Neutrophil (primary cell): ENCODE data around the gene EAF1.
"Not testable (repeated sequence)": the region's sequence is repeated elsewhere in the genome, so short reads cannot be mapped to it uniquely, and the experiment has no call there.

ENCODE experiments used
- H3K27ac ChIP-seq: fragments of 200-600 bp; sonication (generic); 2 replicates; pipeline ENCODE4 v1.5.1; 2016; ENCODE audit warnings: mild to moderate bottlenecking, moderate library complexity
- H3K27me3 ChIP-seq: fragments of 200-600 bp; sonication (generic); 2 replicates; pipeline ENCODE4 v1.6.0; 2016; ENCODE audit warnings: mild to moderate bottlenecking
- H3K36me3 ChIP-seq: fragments of 200-600 bp; sonication (generic); 2 replicates; pipeline ENCODE4 v1.5.1; 2017
- H3K4me1 ChIP-seq, 2 experiments: fragments of 200-600 bp in 1 of 2; sonication (generic) in 1 of 2; 1 replicate in 1 of 2; 2 replicates in 1 of 2; pipeline versions ENCODE4 v1.5.1 to v1.6.1; 2013 to 2016; ENCODE audit warnings: low read depth in 1 of 2, low read length in 1 of 2, mild to moderate bottlenecking in 1 of 2, moderate library complexity in 1 of 2; ENCODE audit not compliant: control insufficient read depth in 1 of 2, insufficient read depth in 1 of 2
- H3K4me3 ChIP-seq, 2 experiments: fragments of 200-600 bp in 1 of 2; sonication (generic) in 1 of 2; 1 replicate in 1 of 2; 2 replicates in 1 of 2; pipeline ENCODE4 v1.5.1; 2013 to 2016; ENCODE audit warnings: low read depth in 1 of 2, low read length in 1 of 2, mild to moderate bottlenecking in 1 of 2, moderate library complexity in 1 of 2
- H3K9me3 ChIP-seq: fragments of 200-600 bp; sonication (generic); 2 replicates; pipeline ENCODE4 v1.5.1; 2016
- CTCF ChIP-seq: fragments of 200-600 bp; sonication (generic); IDR thresholded peaks from 2 replicates; pipeline ENCODE4 v1.5.1; 2016; ENCODE audit warnings: antibody characterized with exemption

Gene EAF1

GRCh38 chr3:15454965-15455364 is 27.6 kb downstream of the EAF1 start:
- Histone ChIP-seq H3K27ac (no peak overlapping the region), H3K27me3 (no peaks in the 10 kb centered on the region), H3K9me3 (no peaks in the 10 kb centered on the region), H3K4me3 (no peak overlapping the region), H3K36me3 (no peaks in the 10 kb centered on the region), H3K4me1 (peaks cover 16% of the 10 kb centered on the region in 2 experiments)
- TF ChIP-seq CTCF = no peak

- H3K36me3 ChIP-seq = no peaks in the 10 kb centered on the region
- no peaks in the 10 kb centered on the region for H3K27me3 ChIP-seq
- no peak for TF ChIP-seq CTCF
- no peak overlapping the region for H3K27ac ChIP-seq
- no peak overlapping the region for H3K4me3 ChIP-seq
- H3K4me1 ChIP-seq = peaks cover 21 to 22% of the 10 kb centered on the region in 2 experiments
- no peaks in the 10 kb centered on the region for H3K9me3 ChIP-seq
These were observed 28.4 kb downstream of the EAF1 start for GRCh38 chr3:15455756-15456155.

- H3K4me1 ChIP-seq = peaks cover 27 to 28% of the 10 kb centered on the region in 2 experiments
- no peak overlapping the region for H3K27ac ChIP-seq
- TF ChIP-seq CTCF = no peak
- no peaks in the 10 kb centered on the region for H3K27me3 ChIP-seq
- no peaks in the 10 kb centered on the region for H3K9me3 ChIP-seq
- no peaks in the 10 kb centered on the region for H3K36me3 ChIP-seq
- H3K4me3 ChIP-seq = no peak overlapping the region
These were observed 28.9 kb downstream of the EAF1 start for GRCh38 chr3:15456321-15456720.

- not testable (repeated sequence) for H3K9me3 ChIP-seq, H3K27me3 ChIP-seq, H3K27ac ChIP-seq, H3K4me3 ChIP-seq, H3K36me3 ChIP-seq
- peaks cover 30 to 31% of the 10 kb centered on the region in 2 experiments for H3K4me1 ChIP-seq
These were observed 29.5 kb downstream of the EAF1 start for GRCh38 chr3:15456915-15457314.

GRCh38 chr3:15458212-15458780 is 30.9 kb downstream of the EAF1 start:
- H3K9me3 ChIP-seq = no peaks in the 10 kb centered on the region

More at GRCh38 chr3:15458212-15458780, 30.9 kb downstream of the EAF1 start:
- H3K4me1 ChIP-seq = peaks cover 30 to 31% of the 10 kb centered on the region in 2 experiments
- no peaks in the 10 kb centered on the region for H3K36me3 ChIP-seq
- H3K27me3 ChIP-seq = no peaks in the 10 kb centered on the region
- H3K27ac ChIP-seq = peak overlapping the region; percentile 71
- TF ChIP-seq CTCF = no peak
- H3K4me3 ChIP-seq = no peak overlapping the region
